SKM-1 treated with dmso at 0.1 percent for 144 hours (cell line): ENCODE results near the gene DUOXA1.
A peak's percentile ranks its signal among the peaks of the same experiment; 100 is the strongest.
"Not testable (repeated sequence)": the region's sequence is repeated elsewhere in the genome, so short reads cannot be mapped to it uniquely, and the experiment has no call there.

Experiments
- DNase-seq: peaks from one replicate; lab custom pipeline; 2025; ENCODE audit not compliant: unreplicated experiment; lab: John Stamatoyannopoulos, UW

The DUOXA1 gene

DNA sequence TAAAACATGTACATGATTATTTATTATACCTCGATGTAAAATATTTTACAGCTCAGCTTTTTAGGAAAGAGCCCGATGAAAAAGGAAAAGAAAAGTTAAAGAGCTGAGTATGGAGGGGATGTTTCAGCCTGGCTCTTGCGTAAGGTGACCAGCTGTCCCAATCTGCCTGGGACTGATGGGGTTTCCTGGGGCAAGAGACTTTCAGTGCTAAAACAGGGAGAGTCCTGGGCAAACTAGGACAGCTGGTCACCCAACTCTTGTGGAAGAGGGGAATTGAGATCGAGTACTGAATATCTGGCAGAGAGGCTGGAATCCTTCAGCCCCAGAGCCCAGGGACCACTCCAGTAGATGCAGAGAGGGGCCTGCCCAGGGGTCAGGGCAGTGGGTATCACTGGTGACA lies 36.7 kb downstream of the DUOXA1 start:
- no peak for DNase-seq

- DNase-seq, result no peak
Measured at GRCh38 chr15:45091576-45091975, 38.1 kb downstream of the DUOXA1 start.

- no peak for DNase-seq
Measured at GRCh38 chr15:45091161-45091560, 38.5 kb downstream of the DUOXA1 start.

DNA sequence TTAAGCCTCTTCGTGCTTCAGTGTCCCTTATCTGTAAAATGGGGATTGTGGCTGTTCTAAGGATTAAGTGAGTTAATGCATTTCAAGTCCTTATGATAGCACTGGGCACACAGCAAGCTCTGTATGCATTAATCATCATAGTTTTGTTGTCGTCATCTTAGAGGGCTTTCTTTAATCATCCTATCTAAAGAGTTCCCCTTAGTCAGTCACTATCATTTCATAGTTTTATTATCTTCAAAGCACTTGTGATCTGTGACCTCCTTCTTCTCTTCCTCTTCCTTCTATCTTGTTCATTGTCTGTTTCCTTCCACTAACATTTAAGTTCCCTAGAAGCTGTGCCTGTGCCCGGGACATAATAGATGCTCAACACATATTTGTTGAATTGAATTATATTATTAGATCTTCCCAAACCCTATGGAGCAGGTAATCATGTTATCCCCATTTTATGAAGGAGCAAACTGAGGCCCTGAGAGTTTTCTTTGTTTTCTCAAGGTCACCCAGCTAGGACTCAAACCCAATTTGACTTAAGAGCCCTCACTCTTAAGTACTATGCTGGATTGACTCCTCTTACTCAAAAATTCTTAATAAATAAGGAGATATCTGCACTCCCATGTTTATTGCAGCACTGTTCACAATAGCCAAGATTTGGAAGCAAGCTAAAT lies 39.8 kb downstream of the DUOXA1 start:
- DNase-seq, result no peak

- DNase-seq, result no peak
Measured at GRCh38 chr15:45088801-45089711, 40.6 kb downstream of the DUOXA1 start.

GRCh38 chr15:45087513-45087912 lies 42.2 kb downstream of the DUOXA1 start:
- DNase-seq, result peak; percentile 17

GRCh38 chr15:45084163-45084562 lies 45.5 kb downstream of the DUOXA1 start:
- DNase-seq, result no peak

- DNase-seq, result no peak
Measured at GRCh38 chr15:45083223-45083622, 46.5 kb downstream of the DUOXA1 start.

GRCh38 chr15:45082412-45082811 lies 47.3 kb downstream of the DUOXA1 start:
- not testable (repeated sequence) for DNase-seq

- not testable (repeated sequence) for DNase-seq
Measured at GRCh38 chr15:45080593-45080992, 49.1 kb downstream of the DUOXA1 start.

DNA sequence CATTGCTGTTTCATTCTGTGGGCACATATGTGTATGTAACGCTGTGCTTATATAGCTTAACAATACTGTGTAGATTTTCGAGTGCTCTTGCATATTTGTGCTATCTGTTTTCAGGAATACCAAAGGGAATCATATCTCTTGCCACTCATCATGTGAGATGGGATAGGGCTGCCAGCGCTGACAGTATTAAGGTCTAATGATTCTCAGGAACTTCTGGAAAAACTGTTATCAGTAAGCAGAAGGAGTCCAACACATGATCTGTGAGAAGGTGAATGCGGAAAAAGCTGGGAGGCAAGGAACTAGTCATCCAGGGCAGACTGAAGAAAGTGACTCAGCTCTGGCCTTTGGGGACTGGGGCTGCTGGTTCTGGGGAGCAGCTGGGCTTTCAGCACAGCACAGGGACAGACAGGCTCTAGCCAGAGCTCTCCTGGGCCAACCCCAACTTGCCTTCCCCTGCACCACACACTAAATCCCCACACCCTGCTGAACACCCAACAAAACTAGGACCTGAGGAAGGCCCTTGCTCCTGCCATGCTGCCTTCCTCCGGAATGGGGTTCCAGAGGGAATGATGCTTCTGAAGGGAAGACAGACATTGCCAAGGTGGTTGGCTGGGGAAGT lies 49.9 kb downstream of the DUOXA1 start:
- DNase-seq, result not testable (repeated sequence)

DNA sequence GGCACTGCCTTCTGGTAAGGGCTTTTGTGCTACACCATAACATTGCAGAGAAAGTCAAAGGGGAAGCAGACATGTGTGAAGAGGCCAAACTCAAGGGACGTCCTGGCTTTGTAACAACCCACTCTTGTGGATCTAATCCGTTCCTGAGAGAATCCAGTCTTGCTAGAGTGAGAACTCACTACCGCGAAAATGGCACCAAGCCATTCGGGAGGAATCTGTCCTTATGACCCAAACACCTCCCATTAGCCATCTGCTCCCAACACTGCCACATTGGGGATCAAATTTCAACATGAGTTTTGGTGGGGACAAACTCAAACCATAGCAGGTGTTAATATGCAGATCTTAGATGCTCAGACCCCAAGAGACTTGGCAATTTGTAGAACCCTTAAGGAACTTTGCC lies 50.5 kb downstream of the DUOXA1 start:
- DNase-seq, result not testable (repeated sequence)

DNA sequence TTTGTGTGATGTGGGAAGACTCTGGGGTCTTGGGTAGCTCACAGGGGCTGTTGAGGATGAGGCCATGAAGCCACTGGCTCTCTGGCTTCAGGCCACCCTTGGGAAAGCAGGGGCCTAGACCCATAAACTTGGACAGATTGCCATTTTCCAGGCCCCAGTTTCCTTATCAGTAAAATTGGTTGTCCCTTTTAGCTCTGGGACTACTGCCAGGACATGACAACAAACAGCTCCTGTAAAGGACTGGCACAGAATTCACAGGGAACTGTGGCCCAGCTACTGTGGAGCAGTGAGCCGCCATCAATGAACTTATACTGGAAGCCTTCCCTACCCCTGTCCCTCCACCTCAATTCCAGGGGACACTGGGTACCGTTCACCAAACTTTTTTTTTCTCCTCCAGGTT lies 52.3 kb downstream of the DUOXA1 start:
- not testable (repeated sequence) for DNase-seq

DNA sequence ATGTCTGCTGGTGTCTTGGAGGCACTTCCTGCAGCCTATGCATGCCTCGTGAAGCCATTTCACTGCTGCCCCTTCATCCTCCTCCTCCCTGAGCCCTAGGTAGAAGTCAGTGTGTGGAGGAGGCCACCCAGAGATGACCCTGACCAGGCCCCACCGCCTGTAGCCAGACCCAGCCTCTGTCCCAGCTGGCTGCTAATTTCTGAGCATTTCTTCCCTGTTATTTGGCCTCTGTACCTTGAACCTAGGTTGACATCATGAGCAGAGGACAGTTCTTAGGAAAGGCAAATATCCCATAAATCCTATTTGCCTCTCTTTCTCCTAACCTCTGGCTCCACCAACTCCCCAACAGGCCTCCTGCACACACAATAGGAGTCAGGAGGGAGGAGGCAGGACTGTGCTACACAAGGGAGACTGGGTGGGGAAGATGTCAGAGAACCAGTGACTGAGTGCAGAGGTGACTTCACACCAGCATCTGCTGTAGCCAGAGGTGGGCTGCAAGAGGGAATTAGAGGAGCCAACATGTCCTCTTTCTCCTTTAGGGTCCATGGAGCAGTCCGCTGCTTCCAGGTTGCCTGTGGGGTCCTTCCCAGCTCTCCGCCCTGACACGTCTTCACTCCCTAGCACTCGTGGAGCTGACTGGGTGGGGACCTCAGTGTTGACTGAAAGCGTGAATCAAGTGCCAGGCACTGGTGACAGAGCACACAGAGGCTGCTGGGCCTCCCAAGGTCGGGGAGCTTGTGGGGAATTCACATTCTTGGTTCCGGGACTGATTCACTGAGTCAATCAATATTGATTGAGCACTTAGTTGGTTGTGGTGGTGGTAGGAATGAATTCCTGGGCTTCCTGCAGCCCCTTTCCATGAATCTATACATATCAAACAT lies 54.0 kb downstream of the DUOXA1 start:
- DNase-seq, result not testable (repeated sequence)

GRCh38 chr15:45073602-45074001 lies 56.1 kb downstream of the DUOXA1 start:
- DNase-seq, result not testable (repeated sequence)

DNA sequence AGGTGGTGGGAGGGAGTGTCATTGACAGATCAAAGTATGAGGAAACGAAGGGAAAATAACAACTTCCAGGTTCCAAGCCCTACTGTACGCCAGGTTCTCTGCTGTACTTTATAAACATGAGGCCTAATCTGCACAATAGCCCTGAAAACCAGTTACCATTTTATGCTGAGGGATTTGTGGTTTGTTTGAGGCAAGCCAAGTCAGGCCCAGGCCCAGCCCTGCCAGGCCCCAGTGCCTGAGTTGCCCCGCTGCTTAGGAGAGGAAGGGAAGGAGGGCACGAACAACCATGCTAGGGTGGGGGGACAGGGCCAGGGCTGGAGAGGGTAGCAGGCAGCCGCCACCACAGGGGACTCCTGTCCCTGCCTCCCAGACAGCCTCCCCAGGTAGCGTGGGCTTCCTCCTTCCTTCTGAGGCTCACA lies 59.7 kb downstream of the DUOXA1 start:
- DNase-seq, result not testable (repeated sequence)
